BJ (cell line): ENCODE results near the gene ADTRP. TPM values are rescaled to one million over a fixed set of nuclear protein-coding genes. Genes with fewer than 3 reads are reported as not detected.

Experiments
- CTCF ChIA-PET: fragments of 350-600 bp; formaldehyde crosslinking; extraction: SDS; loops from one replicate; lab custom pipeline; 2021; ENCODE audit warnings: antibody characterized with exemption, inconsistent platforms; lab: Yijun Ruan, JAX
- POLR2A ChIA-PET: fragments of 300-600 bp; sonication (Branson Sonifier 250); formaldehyde crosslinking; extraction: SDS; loops from one replicate; lab custom pipeline; 2021; ENCODE audit warnings: antibody characterized with exemption; lab: Charles Lee
- DNase-seq: peaks from one replicate; pipeline ENCODE4 v3.0.0-alpha.2; 2011; ENCODE audit warnings: low read depth
- H3K27me3 ChIP-seq: 2 replicates; pipeline ENCODE4 v1.6.0; 2011; ENCODE audit warnings: low read length; ENCODE audit not compliant: control insufficient read depth, insufficient read depth
- H3K36me3 ChIP-seq: 2 replicates; pipeline ENCODE4 v1.5.1; 2011; ENCODE audit warnings: low read length; ENCODE audit not compliant: control insufficient read depth, insufficient read depth
- H3K4me3 ChIP-seq: 2 replicates; pipeline ENCODE4 v1.5.1; 2011; ENCODE audit warnings: low read depth, mild to moderate bottlenecking, control low read depth, low read length
- polyA plus RNA-seq: library from polyadenylated mRNA; depleted of rRNA; stranded (reverse); fragments of >200 nt; gene quantifications from 2 replicates; pipeline ENCODE4 v1.2.3, GENCODE V29; 2011
- TF ChIP-seq, protein P1 (sequence below): IDR thresholded peaks from 2 replicates; pipeline ENCODE4 v1.5.1; 2011; ENCODE audit warnings: low read depth, mild to moderate bottlenecking, control low read depth, inconsistent platforms, low read length, moderate library complexity; ENCODE audit not compliant: insufficient read depth

ADTRP gene
- polyA plus RNA-seq, 1 experiment = 0.58 TPM

DNA sequence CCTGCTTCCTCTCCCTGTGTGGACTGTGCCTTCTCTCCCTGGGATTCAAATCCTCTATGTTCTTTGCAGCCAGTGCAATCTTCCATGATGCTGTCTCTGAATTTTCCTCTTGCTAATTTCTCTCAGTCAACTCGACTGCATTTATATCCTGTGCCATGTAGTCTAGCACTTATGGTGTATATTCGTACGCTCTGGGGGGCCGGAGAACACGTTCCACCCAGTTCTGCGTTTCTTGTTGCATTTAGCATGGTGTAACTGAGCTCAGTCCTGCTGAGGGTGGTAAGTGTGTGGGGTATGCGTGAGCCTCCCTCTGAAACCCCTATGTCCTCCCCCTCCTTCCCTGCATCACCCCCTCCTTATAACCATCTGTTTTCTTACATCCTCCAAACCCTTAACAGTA is 42.0 kb downstream of the ADTRP start:
- no peak for DNase-seq
- TF ChIP-seq, protein P1, sequence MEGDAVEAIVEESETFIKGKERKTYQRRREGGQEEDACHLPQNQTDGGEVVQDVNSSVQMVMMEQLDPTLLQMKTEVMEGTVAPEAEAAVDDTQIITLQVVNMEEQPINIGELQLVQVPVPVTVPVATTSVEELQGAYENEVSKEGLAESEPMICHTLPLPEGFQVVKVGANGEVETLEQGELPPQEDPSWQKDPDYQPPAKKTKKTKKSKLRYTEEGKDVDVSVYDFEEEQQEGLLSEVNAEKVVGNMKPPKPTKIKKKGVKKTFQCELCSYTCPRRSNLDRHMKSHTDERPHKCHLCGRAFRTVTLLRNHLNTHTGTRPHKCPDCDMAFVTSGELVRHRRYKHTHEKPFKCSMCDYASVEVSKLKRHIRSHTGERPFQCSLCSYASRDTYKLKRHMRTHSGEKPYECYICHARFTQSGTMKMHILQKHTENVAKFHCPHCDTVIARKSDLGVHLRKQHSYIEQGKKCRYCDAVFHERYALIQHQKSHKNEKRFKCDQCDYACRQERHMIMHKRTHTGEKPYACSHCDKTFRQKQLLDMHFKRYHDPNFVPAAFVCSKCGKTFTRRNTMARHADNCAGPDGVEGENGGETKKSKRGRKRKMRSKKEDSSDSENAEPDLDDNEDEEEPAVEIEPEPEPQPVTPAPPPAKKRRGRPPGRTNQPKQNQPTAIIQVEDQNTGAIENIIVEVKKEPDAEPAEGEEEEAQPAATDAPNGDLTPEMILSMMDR = no peak
- H3K27me3 ChIP-seq = no peaks in the 10 kb centered on the region; the same call in 1 of the 2 replicates
- H3K36me3 ChIP-seq = no peaks in the 10 kb centered on the region
- ChIA-PET POLR2A (no interaction called here), CTCF (interaction anchor here (0.8 to 1.0 kb wide), 3 partner anchors 9 to 18 kb away, joined by 3 to 4 read pairs (median 4); no protein-coding TSS in a partner anchor)
- H3K4me3 ChIP-seq = no peak overlapping the region

DNA sequence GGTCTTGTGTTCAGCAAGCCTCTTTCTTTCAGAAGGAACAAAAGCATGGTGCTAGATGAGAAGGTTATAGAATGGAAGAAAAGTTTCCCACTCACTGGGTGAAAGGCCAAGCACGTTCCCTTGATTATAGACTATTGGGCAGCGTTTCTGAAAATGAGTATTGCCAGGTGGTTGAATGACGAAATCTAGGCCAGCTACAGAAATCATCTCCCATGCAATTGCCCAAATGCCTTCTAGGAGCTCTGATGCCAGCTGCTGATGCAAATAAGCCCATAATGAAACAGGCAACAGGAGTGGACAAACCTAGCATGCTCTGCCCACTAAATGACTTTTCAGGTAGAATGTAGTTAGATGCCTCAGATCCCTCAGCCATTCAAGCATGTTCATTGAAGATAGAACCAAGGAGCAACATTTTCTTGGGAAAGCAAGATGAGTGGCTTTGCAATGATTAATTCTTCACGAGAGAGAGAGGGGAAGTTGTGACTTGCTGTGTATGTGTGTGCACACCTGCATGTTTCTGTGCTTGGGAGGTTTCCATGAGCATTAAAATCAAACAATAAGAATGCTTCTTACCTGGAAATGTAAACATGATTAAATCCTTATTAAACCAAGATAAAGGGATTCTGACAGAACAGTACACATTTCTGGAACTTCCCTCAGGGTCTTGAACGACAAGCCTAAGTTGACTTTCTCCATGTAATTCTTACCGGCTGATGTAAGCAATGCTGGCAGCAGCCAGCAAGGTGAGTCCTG is 43.6 kb downstream of the ADTRP start:
- no peak for DNase-seq
- H3K4me3 ChIP-seq = no peak overlapping the region
- ChIA-PET POLR2A (no interaction called here), CTCF (no interaction called here)
- TF ChIP-seq, protein P1 = no peak
- no peaks in the 10 kb centered on the region for H3K36me3 ChIP-seq
- H3K27me3 ChIP-seq = no peaks in the 10 kb centered on the region; the same call in 1 of the 2 replicates

DNA sequence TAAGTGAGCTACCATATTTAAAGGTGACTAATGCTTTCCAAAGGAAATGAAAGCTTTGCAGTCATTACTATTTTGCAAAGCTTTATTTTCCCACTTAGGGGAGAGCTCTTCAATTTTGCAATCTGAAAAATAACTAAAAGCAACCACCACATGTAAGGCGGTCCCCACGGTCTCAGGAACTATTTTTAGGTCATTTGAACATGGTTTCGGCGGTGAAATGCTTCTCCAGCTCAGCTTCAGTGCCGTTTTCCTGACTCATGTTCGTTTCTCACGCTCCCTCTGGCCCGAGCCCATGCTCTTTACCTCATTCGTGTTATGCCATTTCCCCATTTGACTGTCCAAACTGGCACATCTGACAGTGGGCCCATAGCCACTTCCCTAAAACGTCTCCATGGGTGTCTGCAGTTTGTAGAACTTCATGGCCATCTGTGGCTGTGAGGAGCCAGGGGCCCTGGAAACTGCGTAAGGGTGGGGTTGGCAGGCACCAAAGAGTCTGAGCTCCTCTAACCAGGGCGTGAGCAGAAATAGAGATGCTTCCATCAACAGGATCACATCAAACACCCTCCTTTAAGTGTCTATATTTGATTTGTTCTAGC is 46.5 kb downstream of the ADTRP start:
- POLR2A ChIA-PET = no interaction called here
- CTCF ChIA-PET = interaction anchor here (1.2 to 1.6 kb wide), 2 partner anchors 10 to 12 kb away, joined by 3 to 5 read pairs; no protein-coding TSS in a partner anchor
- no peaks in the 10 kb centered on the region; the same call in 1 of the 2 replicates for H3K27me3 ChIP-seq
- no peak for DNase-seq
- no peaks in the 10 kb centered on the region for H3K36me3 ChIP-seq
- no peak overlapping the region for H3K4me3 ChIP-seq
- TF ChIP-seq, protein P1 = no peak

DNA sequence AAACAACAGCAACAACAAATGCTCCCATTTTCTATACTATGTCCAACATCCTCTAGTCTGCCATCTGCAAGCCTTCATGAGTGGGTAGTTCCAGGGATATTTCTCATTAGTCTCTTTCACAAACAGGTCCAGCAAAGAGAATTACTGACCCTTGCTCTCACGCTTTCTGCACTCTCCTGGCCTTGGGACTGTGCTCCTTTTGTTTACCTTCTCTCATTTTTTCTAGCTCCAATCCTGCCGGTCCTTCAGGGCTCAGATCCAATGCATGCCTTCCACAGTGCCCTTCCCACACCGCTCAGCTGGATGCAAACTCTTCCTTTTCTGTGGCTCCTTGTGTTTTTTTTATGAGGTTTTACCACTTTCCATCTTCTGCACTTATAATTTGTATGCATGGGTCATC is 47.2 kb downstream of the ADTRP start:
- TF ChIP-seq, protein P1 = no peak
- no peaks in the 10 kb centered on the region; the same call in 1 of the 2 replicates for H3K27me3 ChIP-seq
- ChIA-PET POLR2A (no interaction called here), CTCF (interaction anchor here (1.6 kb wide), 1 partner anchor 13 kb away, joined by 5 read pairs; no protein-coding TSS in a partner anchor)
- no peak overlapping the region for H3K4me3 ChIP-seq
- no peak for DNase-seq
- H3K36me3 ChIP-seq = no peaks in the 10 kb centered on the region

DNA sequence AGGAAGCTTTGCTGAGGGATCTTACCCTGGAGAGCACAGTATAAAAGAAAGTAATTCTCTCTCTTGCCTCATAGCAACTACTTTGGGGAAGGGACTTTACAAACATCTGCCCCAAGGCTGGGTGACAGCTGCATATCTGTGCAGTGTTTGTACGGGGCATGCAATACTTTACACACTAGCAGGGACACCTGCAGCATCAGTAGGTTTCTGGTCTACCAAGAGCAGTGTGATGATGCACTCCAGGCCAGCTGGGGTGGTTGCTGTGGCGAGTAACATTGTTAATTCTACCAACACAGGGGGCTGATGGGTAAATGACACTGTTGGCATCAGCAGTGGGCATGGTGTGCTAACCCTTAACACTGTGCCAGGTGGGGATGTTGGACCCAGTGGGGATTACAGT is 48.0 kb downstream of the ADTRP start:
- ChIA-PET CTCF (interaction anchor here (0.5 kb wide), 1 partner anchor 299 kb away, joined by 3 read pairs; no protein-coding TSS in a partner anchor), POLR2A (no interaction called here)

More for the DNA sequence above, 48.0 kb downstream of the ADTRP start:
- Histone ChIP-seq H3K27me3 (no peaks in the 10 kb centered on the region; the same call in 1 of the 2 replicates), H3K36me3 (no peaks in the 10 kb centered on the region), H3K4me3 (no peak overlapping the region)
- TF ChIP-seq, protein P1 = no peak
- DNase-seq = no peak
